AG09309 (cell line): Measurements from ENCODE around the gene TTC28.

Experiments
- DNase-seq: peaks from one replicate; pipeline ENCODE4 v3.0.0-alpha.2; 2010; ENCODE audit warnings: low read depth
- H3K4me3 ChIP-seq: 2 replicates; pipeline ENCODE4 v1.5.1; 2011; ENCODE audit warnings: mild to moderate bottlenecking, low read depth, low read length, moderate library complexity; ENCODE audit not compliant: control insufficient read depth
- TF ChIP-seq, protein P1 (sequence below): IDR thresholded peaks from 2 replicates; pipeline ENCODE4 v1.5.1; 2011; ENCODE audit warnings: mild to moderate bottlenecking, low read depth, low read length, inconsistent platforms; ENCODE audit not compliant: insufficient read depth, control insufficient read depth; ENCODE audit errors: missing control alignments

Gene TTC28

DNA sequence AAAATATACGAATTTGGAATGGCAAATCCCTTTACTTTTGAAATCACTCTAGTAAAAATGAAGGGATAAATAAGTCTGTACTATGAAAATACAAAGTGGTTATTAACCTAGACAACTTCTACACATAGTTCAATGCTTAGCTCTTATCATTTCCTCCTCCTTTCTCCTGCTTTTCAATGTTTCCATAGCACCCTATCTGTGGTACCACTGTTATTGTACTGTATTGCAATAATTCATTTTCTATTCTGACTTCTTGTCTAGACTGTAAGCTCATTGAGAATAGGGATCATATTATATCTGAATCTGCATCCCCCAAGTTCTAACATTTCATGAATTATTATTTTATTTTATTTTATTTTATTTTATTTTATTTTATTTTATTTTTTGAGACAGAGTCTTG lies 251.4 kb downstream of the TTC28 start:
- no peak overlapping the region for H3K4me3 ChIP-seq
- no peak for DNase-seq
- TF ChIP-seq, protein P1, sequence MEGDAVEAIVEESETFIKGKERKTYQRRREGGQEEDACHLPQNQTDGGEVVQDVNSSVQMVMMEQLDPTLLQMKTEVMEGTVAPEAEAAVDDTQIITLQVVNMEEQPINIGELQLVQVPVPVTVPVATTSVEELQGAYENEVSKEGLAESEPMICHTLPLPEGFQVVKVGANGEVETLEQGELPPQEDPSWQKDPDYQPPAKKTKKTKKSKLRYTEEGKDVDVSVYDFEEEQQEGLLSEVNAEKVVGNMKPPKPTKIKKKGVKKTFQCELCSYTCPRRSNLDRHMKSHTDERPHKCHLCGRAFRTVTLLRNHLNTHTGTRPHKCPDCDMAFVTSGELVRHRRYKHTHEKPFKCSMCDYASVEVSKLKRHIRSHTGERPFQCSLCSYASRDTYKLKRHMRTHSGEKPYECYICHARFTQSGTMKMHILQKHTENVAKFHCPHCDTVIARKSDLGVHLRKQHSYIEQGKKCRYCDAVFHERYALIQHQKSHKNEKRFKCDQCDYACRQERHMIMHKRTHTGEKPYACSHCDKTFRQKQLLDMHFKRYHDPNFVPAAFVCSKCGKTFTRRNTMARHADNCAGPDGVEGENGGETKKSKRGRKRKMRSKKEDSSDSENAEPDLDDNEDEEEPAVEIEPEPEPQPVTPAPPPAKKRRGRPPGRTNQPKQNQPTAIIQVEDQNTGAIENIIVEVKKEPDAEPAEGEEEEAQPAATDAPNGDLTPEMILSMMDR = no peak

DNA sequence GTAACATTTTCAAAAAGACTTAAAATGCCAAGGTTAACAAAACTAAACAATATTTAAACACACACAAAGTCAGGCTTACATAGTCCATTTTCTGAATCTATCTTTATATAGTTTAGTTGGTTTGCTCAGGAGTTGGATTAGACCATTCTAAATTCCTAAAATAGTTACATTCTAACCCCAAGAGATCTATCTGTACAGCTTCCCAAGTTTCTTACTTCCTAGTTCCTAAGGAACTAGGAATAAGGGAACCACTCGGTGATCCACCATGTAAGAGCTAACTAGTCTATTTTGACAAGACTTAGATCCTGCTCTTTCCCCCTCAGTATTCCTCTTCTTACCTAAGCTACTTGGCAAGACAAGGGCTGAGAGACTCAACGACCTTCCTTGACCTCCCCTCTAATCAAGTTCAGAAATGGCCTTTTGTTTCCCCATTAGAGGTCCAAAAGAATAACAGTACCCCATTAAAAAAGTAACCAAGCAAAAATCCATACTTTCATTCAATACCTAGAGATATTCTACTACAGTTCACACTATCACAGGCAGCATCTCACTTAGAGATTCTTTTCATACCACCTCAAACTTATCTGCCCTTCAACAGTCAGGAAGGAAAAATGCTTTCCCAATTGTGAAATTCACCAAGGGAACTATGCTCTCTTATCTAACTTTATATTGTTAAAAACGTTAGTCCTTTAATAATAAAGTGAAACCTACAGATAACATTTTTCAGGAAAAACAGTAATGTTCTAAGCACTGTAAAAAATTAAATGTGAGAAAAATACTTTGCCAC lies 253.1 kb downstream of the TTC28 start:
- H3K4me3 ChIP-seq = no peak overlapping the region
- TF ChIP-seq, protein P1 = no peak
- DNase-seq = no peak

DNA sequence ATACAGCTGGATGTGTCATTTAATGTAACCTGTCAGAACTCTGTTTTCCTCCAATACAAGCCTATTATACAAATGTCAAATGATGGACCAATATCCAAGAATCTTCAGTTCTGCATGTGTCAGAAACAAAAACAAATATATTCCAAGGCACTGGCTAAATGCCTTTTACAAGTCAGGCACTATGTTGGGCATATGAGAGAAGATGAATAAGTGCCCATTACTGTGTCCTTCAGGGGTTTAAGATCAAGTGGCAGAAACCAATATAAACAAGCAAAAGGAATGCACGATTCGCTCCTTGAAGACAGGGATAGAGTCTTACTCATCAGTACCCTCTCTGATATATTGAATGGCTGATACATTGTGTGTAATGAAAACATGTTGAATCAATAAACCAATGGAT lies 254.4 kb downstream of the TTC28 start:
- no peak for DNase-seq
- H3K4me3 ChIP-seq = no peak overlapping the region
- TF ChIP-seq, protein P1 = no peak

DNA sequence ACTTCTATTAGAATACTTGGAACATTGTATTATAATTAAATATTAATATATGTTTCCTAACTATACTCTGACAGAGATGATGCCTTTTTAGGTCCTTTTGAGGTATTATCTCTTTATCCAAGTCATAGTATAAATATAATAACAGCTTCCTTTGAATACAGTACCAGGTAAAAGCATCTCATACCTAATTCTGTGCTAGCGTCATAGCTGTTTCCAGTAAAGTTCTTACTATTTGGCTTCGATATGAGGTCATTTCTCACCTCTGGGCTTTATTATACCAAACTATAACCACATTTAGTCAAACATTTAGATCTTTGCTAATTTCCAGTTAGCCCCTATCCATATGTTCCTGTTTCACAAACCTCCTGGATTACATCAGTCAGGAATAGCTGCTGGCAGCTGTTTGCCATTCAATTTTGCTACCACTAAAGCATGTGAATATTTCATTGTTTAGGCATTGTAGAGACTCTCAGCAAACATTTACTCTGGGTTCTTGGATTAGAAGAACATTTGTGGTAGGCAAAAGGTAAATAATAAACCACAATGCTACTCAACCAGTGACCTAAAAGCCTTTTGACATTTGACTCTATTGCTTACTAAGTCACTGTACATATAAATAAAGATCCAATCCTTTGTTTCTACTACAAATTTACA lies 255.1 kb downstream of the TTC28 start:
- no peak for DNase-seq
- TF ChIP-seq, protein P1 = no peak

DNA sequence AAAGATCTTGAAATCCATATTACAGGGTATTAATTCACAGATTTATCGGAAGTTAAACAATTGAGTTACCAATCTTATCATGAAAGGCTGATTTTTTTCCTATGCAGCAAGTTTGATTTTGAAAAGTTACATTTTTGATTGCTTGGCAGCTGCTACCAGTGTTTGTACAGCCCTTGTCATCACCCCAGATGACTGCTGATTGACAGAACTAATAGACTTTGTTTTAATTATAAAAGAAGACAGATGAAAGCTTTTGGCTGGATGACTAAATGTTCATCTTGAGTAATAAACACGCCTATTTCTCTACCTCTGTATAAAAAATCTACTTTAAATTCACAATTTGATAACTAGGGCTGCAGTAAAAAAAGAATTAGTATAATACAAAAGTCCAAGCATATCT lies 259.7 kb downstream of the TTC28 start:
- TF ChIP-seq, protein P1 = no peak
- DNase-seq = no peak

More for the DNA sequence above, 255.1 kb downstream of the TTC28 start:
- no peak overlapping the region for H3K4me3 ChIP-seq

DNA sequence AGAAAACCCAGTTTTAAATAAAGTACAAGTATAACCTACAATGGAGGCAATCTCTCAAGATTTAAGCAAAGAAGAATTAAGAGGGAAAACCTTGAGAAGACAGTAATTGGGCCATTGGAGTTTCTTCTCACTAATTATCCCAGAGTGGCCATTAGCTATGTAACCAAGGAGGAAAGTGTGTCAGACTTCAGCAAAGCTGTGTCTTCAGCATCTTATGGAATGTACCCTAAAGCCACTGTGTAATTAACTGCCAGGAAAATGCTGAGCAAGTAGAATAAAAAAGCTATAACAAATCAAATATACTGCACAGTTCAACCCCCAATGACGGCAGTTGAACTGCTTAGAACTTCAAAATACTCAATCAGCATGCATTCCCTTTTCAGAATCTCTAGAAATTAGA lies 261.6 kb downstream of the TTC28 start:
- DNase-seq = no peak
- TF ChIP-seq, protein P1 = no peak
- no peak overlapping the region for H3K4me3 ChIP-seq

More for the DNA sequence above, 259.7 kb downstream of the TTC28 start:
- H3K4me3 ChIP-seq = no peak overlapping the region
